Endothelial cell of umbilical vein (primary cell): Measurements from ENCODE around the gene LPCAT3. TPM values are rescaled to one million over a fixed set of nuclear protein-coding genes. Genes with fewer than 3 reads are reported as not detected.

Experiments used
- BruUV-seq: library from RNA; stranded (reverse); fragments of 400-500 nt; replicated peaks from 2 replicates; lab custom pipeline; 2021; lab: Mats Ljungman, UMichigan
- CTCF ChIA-PET: fragments of 300-600, 350-600 bp; sonication (Branson Sonifier 250); formaldehyde crosslinking; loops from one replicate; lab custom pipeline; 2021; ENCODE audit warnings: antibody characterized with exemption, inconsistent platforms; lab: Charles Lee
- POLR2A ChIA-PET: fragments of 300-600, 350-600 bp; sonication (Branson Sonifier 250); formaldehyde crosslinking; loops from one replicate; lab custom pipeline; 2021; ENCODE audit warnings: antibody characterized with exemption, inconsistent platforms; lab: Charles Lee
- DNase-seq: peaks from one replicate; pipeline ENCODE4 v3.0.0-alpha.2; 2011; ENCODE audit warnings: low read depth, low spot score
- FAIRE-seq: peaks from 2 replicates; lab custom pipeline; 2011; peaks lifted over from hg19 to GRCh38; lab: Jason Lieb, UNC
- H2AFZ ChIP-seq: 2 replicates; pipeline ENCODE4 v1.6.0; 2012; ENCODE audit warnings: low read depth, low read length, control low read depth, inconsistent platforms
- H3K27ac ChIP-seq: 2 replicates; pipeline ENCODE4 v1.5.1; 2011; ENCODE audit warnings: low read depth, mild to moderate bottlenecking, control low read depth, low read length, moderate library complexity; ENCODE audit not compliant: insufficient read depth
- H3K27me3 ChIP-seq, 2 experiments: 2 replicates each; pipeline versions ENCODE4 v1.6.0 to v1.6.1; 2011; ENCODE audit warnings: low read length in 2 of 2, mixed read lengths in 1 of 2; ENCODE audit not compliant: control insufficient read depth in 2 of 2, insufficient read depth in 2 of 2
- H3K36me3 ChIP-seq, 2 experiments: 2 replicates in 1 of 2; 3 replicates in 1 of 2; pipeline ENCODE4 v1.5.1; 2011; ENCODE audit warnings: low read length in 2 of 2, mild to moderate bottlenecking in 1 of 2, moderate library complexity in 1 of 2; ENCODE audit not compliant: control insufficient read depth in 2 of 2, insufficient read depth in 2 of 2; ENCODE audit errors: extremely low read depth in 1 of 2
- H3K4me1 ChIP-seq: 3 replicates; pipeline ENCODE4 v1.5.1; 2011; ENCODE audit warnings: mild to moderate bottlenecking, low read length; ENCODE audit not compliant: control insufficient read depth, insufficient read depth; ENCODE audit errors: extremely low read depth
- H3K4me2 ChIP-seq: 2 replicates; pipeline ENCODE4 v1.6.1; 2011; ENCODE audit warnings: low read length, control low read depth, mixed read lengths; ENCODE audit not compliant: insufficient read depth
- H3K4me3 ChIP-seq, 3 experiments: fragments of 200-600 bp in 1 of 3; sonication (generic), shearing (Covaris generic) in 1 of 3; replicated peaks in 1 of 3; 2 replicates each; pipeline ENCODE4 v1.5.1; 2011 to 2016; ENCODE audit warnings: control low read depth in 3 of 3, low read length in 3 of 3, mild to moderate bottlenecking in 2 of 3, inconsistent platforms in 1 of 3, low read depth in 1 of 3, moderate library complexity in 1 of 3; ENCODE audit not compliant: insufficient read depth in 1 of 3
- H3K79me2 ChIP-seq: 2 replicates; pipeline ENCODE4 v1.6.0; 2012; ENCODE audit warnings: low read length, inconsistent platforms; ENCODE audit not compliant: control insufficient read depth, insufficient read depth
- H3K9ac ChIP-seq: replicated peaks from 2 replicates; pipeline ENCODE3; 2011; ENCODE audit warnings: low read length, control low read depth; ENCODE audit not compliant: insufficient read depth; ENCODE audit errors: extremely low read depth
- H3K9me1 ChIP-seq: replicated peaks from 3 replicates; pipeline ENCODE4 v1.6.0; 2011; ENCODE audit warnings: mild to moderate bottlenecking, low read length; ENCODE audit not compliant: control insufficient read depth, insufficient read depth; ENCODE audit errors: extremely low read depth
- H3K9me3 ChIP-seq: replicated peaks from 2 replicates; pipeline ENCODE4 v1.5.1; 2012; ENCODE audit warnings: low read length, inconsistent platforms; ENCODE audit not compliant: control insufficient read depth, insufficient read depth
- H4K20me1 ChIP-seq: replicated peaks from 2 replicates; pipeline ENCODE3; 2011; ENCODE audit warnings: mild to moderate bottlenecking, low read length; ENCODE audit not compliant: control insufficient read depth, insufficient read depth; ENCODE audit errors: extremely low read depth
- EZH2 ChIP-seq: IDR thresholded peaks from 2 replicates; pipeline ENCODE4 v1.6.1; 2012; ENCODE audit warnings: borderline replicate concordance, low read depth, mild to moderate bottlenecking, moderate library complexity, low read length, inconsistent platforms; ENCODE audit not compliant: severe bottlenecking
- FOS ChIP-seq: IDR thresholded peaks from 2 replicates; pipeline ENCODE4 v1.6.1; 2011; ENCODE audit warnings: mild to moderate bottlenecking, low read length, moderate library complexity, borderline replicate concordance; ENCODE audit not compliant: insufficient read depth
- GATA2 ChIP-seq: IDR thresholded peaks from 2 replicates; pipeline ENCODE4 v1.7.0; 2011; ENCODE audit warnings: low read depth, mild to moderate bottlenecking, moderate library complexity, mixed read lengths, low read length; ENCODE audit not compliant: insufficient read length, insufficient read depth
- JUN ChIP-seq: IDR thresholded peaks from 2 replicates; pipeline ENCODE4 v1.6.1; 2011; ENCODE audit warnings: borderline replicate concordance, low read depth; ENCODE audit not compliant: insufficient read length, insufficient read depth
- MYC ChIP-seq: IDR thresholded peaks from one replicate; pipeline ENCODE4 v1.6.1; 2011; ENCODE audit warnings: mild to moderate bottlenecking, low read depth, low read length
- POLR2A ChIP-seq: IDR thresholded peaks from 2 replicates; pipeline ENCODE4 v1.6.1; 2012; ENCODE audit warnings: low read depth, mild to moderate bottlenecking, control low read depth, low read length
- POLR2AphosphoS5 ChIP-seq: IDR thresholded peaks from 2 replicates; pipeline ENCODE4 v1.6.1; 2012; ENCODE audit warnings: low read depth, mild to moderate bottlenecking, control low read depth, low read length, moderate library complexity; ENCODE audit not compliant: insufficient read depth
- dilution Hi-C: fragments of 300-500 bp; cut with MboI; formaldehyde crosslinking; loops from one replicate; pipeline ENCODE4 v1.15.0; 2019; ENCODE audit warnings: low sequenced_read_pairs; ENCODE audit not compliant: extremely low pct_ligation_motif_present
- intact Hi-C: fragments of 100-400 bp; cut with micrococcal nuclease; formaldehyde crosslinking; loops from one replicate; pipeline ENCODE4 v1.10.0; 2022
- polyA plus RNA-seq, 4 experiments: library from polyadenylated mRNA; depleted of rRNA in 3 of 4; stranded (reverse) in 3 of 4; unstranded in 1 of 4; fragments of >200 nt; gene quantifications; 2 replicates each; pipeline versions ENCODE4 v1.2.1 to v1.2.3, GENCODE V29; 2011 to 2012; ENCODE audit warnings: missing spikeins in 1 of 4
- total RNA-seq: library from RNA; stranded (reverse); gene quantifications from 2 replicates; pipeline ENCODE4 v1.2.3, GENCODE V29; 2021
- TF ChIP-seq, protein P1 (sequence below), 2 donors: IDR thresholded peaks; 1 replicate in 1 of 2; 2 replicates in 1 of 2; pipeline ENCODE4 v1.5.1; 2011; ENCODE audit warnings: low read length in 2 of 2, mild to moderate bottlenecking in 2 of 2, moderate library complexity in 2 of 2, control low read depth in 1 of 2, inconsistent platforms in 1 of 2, low read depth in 1 of 2; ENCODE audit not compliant: insufficient read depth in 1 of 2; ENCODE audit errors: extremely low read depth in 1 of 2
- TF ChIP-seq, protein P2 (sequence below): IDR thresholded peaks from 2 replicates; pipeline ENCODE4 v1.6.1; 2011; ENCODE audit not compliant: insufficient read depth, insufficient read length

Gene LPCAT3
- total and polyA plus RNA-seq, 2 donors (not counting 3 experiments of a cell fraction or from before 2014, with no cell fraction given) = 29.5 to 36.0 TPM

DNA sequence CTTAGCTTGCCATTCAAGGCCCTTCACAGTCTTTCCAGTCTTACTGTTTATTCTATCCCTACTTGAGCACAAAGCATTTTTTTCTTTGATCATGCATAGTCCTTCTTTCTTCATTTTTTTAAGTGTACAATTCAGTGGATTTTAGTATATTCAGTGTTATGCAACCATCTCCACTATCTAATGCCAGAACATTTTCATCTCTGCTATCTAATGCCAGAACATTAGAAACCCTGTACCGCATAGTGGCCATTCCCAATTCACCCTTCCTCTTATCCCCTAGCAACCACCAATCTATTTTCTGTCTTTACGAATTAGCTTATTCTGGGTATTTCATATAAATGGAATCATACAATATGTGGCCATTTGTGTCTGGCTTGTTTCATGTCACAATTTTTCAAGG is 13.4 kb downstream of the LPCAT3 start:
- no peaks in the 10 kb centered on the region for H4K20me1 ChIP-seq
- no TSS peak for BruUV-seq
- TF ChIP-seq EZH2 (no peak), FOS (no peak), JUN (no peak), GATA2 (no peak), POLR2A (no peak), MYC (no peak), POLR2AphosphoS5 (no peak)
- TF ChIP-seq, protein P1, sequence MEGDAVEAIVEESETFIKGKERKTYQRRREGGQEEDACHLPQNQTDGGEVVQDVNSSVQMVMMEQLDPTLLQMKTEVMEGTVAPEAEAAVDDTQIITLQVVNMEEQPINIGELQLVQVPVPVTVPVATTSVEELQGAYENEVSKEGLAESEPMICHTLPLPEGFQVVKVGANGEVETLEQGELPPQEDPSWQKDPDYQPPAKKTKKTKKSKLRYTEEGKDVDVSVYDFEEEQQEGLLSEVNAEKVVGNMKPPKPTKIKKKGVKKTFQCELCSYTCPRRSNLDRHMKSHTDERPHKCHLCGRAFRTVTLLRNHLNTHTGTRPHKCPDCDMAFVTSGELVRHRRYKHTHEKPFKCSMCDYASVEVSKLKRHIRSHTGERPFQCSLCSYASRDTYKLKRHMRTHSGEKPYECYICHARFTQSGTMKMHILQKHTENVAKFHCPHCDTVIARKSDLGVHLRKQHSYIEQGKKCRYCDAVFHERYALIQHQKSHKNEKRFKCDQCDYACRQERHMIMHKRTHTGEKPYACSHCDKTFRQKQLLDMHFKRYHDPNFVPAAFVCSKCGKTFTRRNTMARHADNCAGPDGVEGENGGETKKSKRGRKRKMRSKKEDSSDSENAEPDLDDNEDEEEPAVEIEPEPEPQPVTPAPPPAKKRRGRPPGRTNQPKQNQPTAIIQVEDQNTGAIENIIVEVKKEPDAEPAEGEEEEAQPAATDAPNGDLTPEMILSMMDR (IDR thresholded peaks at IDR 0.05; ENCODE audit: extremely low read depth in 1 of 2, insufficient read depth in 1 of 2, low read depth in 1 of 2, low read length in 2 of 2) = no peak
- TF ChIP-seq, protein P2, sequence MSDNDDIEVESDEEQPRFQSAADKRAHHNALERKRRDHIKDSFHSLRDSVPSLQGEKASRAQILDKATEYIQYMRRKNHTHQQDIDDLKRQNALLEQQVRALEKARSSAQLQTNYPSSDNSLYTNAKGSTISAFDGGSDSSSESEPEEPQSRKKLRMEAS = no peak
- H3K36me3 ChIP-seq = peaks cover 0 to 2% of the 10 kb centered on the region in 2 experiments
- H3K27me3 ChIP-seq = no peaks in the 10 kb centered on the region
- POLR2A ChIA-PET = no interaction called here
- H3K9me1 ChIP-seq = no peaks in the 10 kb centered on the region
- CTCF ChIA-PET = interaction anchor here (0.9 to 1.9 kb wide), 3 partner anchors 12 to 135 kb away, joined by 3 to 5 read pairs (median 3); partner anchors contain the start of gene LPCAT3
- H2AFZ ChIP-seq = no peak overlapping the region
- no peak overlapping the region for H3K4me3 ChIP-seq
- H3K9me3 ChIP-seq = no peaks in the 10 kb centered on the region
- H3K79me2 ChIP-seq = no peaks in the 10 kb centered on the region
- H3K27ac ChIP-seq = no peak overlapping the region
- DNase-seq = no peak
- no peak overlapping the region for H3K9ac ChIP-seq
- no peak overlapping the region for H3K4me2 ChIP-seq
- intact Hi-C loops (no loop called here), dilution Hi-C loops (no loop called here)
- H3K4me1 ChIP-seq = peaks cover 4% of the 10 kb centered on the region
- no peak for FAIRE-seq
